GM13976 (cell line): ENCODE measurements around the gene BCL11A.

Experiments used
- DNase-seq: peaks from one replicate; pipeline ENCODE4 v3.0.0; 2012; ENCODE audit warnings: low spot score
- CTCF ChIP-seq: IDR thresholded peaks from 2 replicates; pipeline ENCODE4 v1.5.1; 2012; ENCODE audit warnings: borderline replicate concordance, mild to moderate bottlenecking; ENCODE audit not compliant: insufficient read depth; ENCODE audit errors: extremely low read depth, missing control alignments, control extremely low read depth
- in situ Hi-C: fragments of 300-500 bp; cut with MboI; formaldehyde crosslinking; loops from one replicate; pipeline ENCODE4 v1.12.0; 2022; ENCODE audit warnings: low sequenced_read_pairs, mixed read lengths, inconsistent platforms; ENCODE audit not compliant: unreplicated experiment

BCL11A gene

GRCh38 chr2:60489289-60489688, 64.2 kb downstream of the BCL11A start:
- in situ Hi-C loops: no loop called here
- no peak for DNase-seq
- TF ChIP-seq CTCF: no peak

DNA sequence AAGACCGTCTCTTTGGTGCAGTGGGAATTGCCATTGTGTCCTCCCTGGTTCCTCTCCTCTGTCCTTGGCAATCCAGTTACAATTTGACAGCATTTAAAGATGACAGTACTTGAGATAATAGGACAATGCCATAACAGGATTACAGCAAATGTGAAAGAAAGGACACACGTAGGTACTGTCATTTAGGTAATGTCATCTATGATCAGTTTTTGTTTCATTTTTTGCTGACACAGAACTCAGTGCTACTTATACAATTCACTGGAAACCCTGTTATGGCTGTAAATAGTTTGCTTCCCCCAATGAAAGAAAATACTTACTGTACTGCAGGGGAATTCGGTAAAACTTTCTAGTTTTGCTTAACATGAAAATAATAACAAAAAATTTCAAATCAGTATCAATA, 65.2 kb downstream of the BCL11A start:
- no peak for TF ChIP-seq CTCF
- DNase-seq: peak; percentile 49
- in situ Hi-C loops: no loop called here

GRCh38 chr2:60487174-60487573, 66.3 kb downstream of the BCL11A start:
- no peak for TF ChIP-seq CTCF
- DNase-seq: no peak
- in situ Hi-C loops: no loop called here

- no peak for TF ChIP-seq CTCF
- in situ Hi-C loops: no loop called here
- DNase-seq: no peak
Measured at GRCh38 chr2:60486551-60486950, 66.9 kb downstream of the BCL11A start.

DNA sequence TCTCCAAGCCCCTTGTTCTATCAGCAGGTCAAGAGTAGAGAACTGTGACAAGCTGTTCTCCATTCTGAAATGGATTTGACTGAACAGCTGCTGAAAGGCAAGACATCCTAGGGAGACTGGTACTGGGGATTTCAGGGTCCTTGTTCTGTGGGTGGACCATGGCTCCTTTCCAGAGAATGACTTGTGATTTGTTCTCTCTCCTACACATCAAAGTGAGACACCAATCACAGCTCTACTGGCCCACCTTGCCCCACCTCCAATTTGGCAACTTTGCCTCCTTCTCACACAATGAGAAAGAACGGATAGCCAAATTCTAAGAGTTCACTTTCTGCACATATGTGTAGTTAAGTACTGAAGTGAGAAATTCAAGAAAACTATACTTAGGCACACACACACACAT, 67.4 kb downstream of the BCL11A start:
- DNase-seq: no peak
- no peak for TF ChIP-seq CTCF
- in situ Hi-C loops: no loop called here

DNA sequence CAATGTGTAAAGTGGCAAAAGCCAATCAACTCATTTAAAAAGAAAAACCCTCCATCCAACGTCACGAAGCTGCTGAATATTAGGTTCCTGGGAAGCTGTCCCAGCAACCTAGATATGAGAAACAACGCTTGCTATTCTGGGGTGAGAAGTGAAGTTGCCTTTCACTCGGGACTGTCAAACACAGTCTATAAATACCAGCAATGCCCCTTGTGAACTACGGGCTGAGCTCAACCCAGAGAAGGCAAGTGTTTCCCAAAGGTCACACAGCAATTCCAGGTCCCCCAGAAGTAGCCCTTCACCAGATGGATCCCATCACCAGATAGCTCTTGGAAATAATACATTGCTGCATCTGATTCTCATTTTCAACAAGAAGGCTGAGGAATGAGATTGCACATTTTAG, 67.9 kb downstream of the BCL11A start:
- TF ChIP-seq CTCF: no peak
- no peak for DNase-seq
- in situ Hi-C loops: no loop called here

DNA sequence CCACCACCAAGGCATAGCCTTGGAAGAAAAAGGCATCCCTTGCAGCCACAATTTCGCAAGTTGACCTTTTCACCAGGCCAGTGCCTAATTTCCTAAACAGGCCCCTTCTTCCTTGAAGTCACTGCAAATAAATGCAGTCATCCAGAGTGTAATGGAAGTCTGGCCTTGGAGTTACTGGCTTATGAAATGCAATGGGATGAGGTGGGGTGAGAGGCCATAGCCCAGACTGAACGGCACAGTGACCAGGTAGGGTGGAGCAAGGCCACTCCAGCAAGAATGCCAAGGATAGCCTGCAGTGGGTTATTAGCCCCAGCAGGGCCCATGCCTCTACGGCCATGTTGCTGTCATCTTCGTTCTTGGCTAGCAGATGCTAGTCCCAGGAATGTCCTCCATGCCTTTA, 68.4 kb downstream of the BCL11A start:
- no peak for DNase-seq
- TF ChIP-seq CTCF: no peak
- in situ Hi-C loops: no loop called here
